ENCODE data around the gene CEP41.

CEP41 gene

DNA sequence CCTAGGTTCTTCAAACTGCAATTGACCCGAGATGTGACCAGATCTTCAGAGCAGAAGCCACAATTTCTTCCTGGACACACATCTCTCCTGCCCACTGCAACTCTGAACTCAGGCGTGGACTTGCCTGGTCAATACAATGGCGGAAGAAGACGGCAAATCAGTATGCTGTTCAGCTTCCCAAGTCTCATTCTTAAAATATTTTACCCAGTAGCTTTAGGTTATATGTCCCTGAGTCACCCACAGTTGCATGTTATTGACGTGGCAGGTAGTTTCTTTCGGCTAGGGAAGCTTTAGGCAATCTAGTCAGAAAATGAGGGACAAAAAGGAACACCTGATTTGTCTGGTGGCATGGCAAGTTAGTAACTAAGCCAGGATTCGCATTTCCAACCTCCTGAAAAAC, 22.5 kb downstream of the CEP41 start:
- no peak for DNase-seq (ENCODE audit: low read depth)

DNA sequence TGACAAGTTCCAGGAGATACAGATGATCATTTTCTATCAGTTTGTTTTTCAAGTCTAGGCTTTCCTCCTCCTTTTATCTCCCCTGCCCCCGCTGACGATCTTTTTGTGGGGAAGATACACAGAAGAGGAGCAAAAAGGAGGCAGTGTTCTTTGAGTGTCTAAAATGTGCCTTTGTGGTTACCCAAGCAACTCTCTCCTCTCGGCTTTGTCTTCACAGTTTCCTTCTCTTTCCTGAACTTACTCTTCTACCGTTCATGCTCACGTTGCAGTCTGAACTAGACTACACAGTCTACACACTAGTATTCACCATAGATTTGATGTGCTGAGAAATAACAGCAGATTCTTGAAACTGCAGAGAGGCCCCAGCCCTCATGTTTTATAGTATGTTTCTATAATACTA, 23.6 kb downstream of the CEP41 start:
- DNase-seq (ENCODE audit: low read depth) = no peak

DNA sequence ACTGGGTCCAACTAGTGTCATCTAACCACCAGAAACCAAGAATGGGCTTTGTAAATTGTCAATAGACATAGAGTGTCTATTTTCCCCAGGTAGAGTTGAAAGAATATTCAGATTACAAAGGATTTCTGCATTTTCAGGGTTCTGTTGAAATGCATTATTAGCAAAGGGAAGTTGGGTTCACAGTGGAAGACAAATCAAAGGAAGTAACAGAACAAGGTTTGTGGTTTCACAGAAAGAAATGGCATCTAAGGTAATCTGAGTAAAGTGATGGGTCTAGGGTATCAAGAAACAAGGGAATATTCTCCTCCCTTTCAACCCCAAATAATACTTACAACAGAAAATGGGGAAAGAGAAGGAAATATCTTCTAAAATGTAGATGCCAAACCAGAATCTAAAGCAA, 25.8 kb downstream of the CEP41 start:
- no peak for DNase-seq (ENCODE audit: low read depth)

DNA sequence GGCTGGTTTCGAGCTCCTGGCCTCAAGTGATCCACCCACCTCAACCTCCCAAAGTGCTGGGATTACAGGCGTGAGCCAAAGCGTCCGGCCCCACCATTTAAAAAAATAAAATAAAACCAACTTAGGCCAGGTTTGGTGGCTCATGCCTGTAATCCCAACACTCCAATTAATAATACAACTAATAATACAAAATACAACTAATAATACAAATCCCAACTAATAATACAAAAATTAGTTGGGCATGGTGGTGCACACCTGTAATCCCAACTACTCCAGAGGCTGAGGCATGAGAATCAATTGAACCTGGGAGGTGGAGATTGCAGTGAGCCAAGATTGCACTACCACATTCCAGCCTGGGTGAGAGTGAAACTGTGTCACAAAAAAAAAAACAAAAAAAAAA, 27.6 kb downstream of the CEP41 start:
- no peak for DNase-seq (ENCODE audit: low read depth)

DNA sequence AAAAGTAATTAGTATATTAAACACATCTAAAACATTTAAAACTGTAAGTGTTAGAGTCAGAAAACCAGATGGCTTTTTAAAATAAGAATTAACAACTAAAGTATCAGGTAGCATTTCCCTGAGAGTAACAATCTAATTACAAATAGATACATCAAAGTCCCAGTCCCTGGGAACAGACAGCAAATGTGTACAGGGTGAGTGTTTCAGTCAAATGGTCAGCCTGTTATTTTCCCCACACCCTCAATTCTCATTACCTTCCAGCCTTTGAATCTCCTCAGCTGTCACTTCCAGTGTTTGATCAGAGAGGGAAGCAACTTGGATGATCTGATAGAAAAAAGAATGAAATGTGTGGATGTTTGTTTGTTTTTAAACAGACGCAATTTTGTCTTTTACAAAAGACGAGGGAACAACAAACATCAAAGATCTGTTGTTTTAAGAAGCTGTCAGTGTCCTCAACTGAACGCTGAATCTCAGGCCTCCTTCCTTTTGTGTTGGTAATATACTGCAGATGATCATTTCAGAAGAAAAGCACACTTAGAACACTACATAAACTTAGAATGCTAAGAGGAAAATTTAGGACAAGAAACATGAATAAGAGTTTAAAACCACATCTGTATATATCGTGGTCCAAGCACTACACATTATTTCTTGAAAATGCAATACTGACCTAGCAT, 29.8 kb downstream of the CEP41 start:
- DNase-seq (ENCODE audit: low read depth) = no peak

DNA sequence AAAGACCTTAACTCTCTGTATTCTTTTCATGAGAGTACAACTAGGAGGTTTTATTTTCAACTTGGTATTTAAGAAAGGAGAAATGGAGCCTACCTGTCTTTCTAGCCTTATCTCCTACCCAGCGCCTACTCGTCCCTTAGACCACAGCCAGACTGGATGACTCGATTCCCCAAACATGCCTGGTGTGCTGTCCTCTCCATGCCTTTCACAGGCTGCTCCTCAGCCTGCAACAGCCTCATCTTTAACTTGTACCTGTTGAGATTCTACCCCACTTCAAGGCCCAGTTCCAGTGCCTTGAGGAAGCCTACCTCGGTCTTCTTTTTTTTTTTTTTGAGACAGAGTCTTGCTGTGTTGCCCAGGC, 31.1 kb downstream of the CEP41 start:
- no peak for DNase-seq (ENCODE audit: low read depth)

DNA sequence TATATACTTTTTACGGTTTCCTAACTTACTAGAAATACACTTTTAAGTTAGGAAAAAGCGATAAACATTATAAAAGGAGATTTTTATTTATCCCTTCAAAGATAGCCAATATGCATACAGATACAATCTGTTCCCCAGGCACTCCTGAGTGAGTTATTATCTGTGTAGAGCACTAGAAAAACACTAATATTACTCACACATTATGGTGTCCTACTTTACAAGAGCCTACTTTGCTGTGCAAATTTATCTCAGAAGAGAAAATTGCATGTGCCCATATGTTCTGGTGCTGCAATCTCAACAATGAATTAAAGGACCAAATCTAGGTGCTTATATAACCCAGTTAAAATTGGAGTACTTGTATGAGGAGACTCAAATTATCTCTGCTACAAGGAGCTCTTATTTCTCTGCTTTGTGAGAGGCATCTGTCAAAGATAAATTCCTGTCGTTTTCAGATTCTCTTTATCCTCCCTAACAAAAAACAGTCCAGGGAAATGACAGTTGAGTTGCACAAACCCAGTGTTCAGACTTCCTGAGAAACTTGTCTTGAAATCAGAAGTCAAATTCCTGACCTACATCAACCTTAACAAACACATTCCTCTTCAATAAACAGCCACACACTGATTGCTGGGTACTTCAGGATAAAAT, 31.6 kb downstream of the CEP41 start:
- no peak for DNase-seq (ENCODE audit: low read depth)

DNA sequence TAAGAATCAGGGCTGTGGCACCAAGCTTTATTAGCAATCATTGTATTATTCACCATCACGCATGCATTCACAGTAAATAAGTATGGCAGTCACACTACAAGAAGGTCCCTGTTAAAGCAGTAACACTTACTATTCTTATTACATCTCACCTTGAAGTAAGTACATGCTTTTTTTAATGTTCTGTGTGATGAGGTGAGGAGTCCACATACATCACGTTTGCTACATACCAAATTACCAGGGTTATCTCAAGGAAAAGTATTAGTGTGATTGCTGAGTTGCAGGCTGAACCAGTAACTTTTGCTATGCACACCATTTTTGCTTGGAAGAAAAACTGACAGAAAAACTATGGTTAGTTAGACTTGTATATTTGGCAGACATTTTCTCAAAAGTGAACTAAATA, 35.8 kb downstream of the CEP41 start:
- no peak for DNase-seq (ENCODE audit: low read depth)

DNA sequence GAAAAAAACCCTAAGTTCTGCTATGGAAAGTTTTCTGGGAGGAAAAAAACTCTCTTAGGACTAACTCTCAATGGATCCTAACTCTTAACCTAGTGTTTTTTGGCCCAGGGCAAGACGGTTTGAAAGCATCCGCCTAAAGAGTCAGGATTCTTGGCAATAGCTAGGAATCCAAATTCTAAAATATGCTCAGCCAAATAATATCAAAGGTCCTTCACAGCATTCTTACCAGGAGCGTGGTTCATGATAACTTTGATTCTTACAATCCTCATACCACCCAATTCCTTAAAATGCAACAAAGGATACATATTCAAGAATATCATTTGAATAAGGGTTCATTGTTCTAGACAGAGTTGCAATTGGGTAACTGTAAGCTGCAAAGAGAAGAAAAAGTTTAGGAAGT, 39.2 kb downstream of the CEP41 start:
- DNase-seq (ENCODE audit: low read depth) = no peak

DNA sequence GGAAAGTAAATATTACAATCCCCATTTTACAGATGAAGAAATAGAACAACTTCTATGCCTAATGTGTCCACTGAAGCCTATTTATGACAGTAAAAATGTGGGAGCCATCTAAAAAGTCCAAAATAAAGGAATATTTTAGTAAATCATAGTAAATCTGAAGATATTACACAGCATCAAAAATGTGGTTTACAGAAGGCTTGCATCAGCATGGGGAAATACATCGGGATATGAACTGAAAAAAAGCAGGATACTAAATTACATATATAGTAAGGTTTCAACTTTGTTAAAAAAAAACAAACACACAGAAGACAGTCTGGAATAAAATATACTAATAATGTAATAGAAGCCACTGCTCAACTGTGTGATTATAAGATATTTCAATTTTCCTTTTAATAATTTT, 39.7 kb downstream of the CEP41 start:
- no peak for DNase-seq (ENCODE audit: low read depth)

DNA sequence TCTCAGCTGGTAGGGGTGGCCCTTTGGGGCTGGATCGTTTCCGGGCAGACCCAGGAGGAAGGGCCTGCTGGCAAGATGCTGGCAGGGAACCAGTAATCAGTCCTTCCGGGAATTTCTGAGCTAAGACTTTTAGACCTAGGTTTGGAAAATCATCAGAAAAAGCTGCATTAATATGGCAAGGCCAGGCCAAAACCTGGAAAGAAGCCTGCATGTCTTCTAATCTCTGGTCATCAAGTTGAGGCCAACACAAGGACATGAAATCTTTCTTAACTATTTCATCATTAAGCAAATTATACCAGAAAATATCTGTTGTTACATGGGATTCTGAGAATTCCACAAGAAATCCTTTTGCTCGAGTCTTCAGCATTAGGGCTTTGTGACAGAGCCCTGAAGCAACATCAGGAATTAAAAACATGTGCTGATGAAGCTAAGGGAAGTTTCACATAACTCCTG, 40.7 kb downstream of the CEP41 start:
- no peak for DNase-seq (ENCODE audit: low read depth)

DNA sequence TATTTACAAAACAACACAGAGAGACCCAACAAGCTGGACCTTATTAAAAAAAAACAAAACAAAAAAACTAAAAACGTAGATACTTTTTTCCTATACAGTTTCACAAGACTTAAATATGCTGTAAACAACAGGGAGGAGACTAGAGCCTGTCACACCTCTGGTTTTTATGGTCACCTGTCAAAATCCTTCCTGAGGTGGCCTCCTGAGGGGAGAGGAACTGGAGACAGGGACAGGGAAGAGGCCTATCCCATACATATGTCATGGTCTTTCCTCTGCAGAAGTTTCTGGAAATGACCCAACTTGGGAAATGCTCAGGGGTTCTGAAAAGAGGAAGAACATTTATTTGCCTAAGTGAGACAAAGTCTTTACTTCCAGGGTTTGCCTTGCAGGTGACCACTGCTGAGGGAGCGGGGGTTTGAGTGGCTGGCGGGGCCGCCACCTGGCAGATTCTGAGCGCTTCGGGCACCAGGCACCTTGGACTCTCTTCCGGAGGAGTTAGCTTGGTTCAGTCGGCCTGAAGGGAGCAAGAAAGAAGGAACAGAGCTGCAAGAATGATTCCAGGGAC, 42.2 kb downstream of the CEP41 start:
- no peak for DNase-seq (ENCODE audit: low read depth)

DNA sequence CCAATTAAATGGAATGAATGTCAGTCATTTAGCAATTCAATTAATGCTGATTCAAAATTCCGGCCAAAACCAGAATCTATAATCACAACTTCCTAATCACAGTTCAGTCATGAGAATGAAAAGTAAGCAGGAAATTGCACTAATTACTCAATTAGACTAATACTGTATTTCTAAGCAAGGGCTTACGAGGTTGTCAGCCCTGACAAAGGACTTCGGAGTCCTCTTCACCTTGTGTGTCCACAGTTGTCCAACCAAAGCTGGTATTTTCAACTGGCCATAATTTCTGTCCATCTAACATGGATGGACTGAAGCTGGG, 43.1 kb downstream of the CEP41 start:
- DNase-seq (ENCODE audit: low read depth) = no peak

DNA sequence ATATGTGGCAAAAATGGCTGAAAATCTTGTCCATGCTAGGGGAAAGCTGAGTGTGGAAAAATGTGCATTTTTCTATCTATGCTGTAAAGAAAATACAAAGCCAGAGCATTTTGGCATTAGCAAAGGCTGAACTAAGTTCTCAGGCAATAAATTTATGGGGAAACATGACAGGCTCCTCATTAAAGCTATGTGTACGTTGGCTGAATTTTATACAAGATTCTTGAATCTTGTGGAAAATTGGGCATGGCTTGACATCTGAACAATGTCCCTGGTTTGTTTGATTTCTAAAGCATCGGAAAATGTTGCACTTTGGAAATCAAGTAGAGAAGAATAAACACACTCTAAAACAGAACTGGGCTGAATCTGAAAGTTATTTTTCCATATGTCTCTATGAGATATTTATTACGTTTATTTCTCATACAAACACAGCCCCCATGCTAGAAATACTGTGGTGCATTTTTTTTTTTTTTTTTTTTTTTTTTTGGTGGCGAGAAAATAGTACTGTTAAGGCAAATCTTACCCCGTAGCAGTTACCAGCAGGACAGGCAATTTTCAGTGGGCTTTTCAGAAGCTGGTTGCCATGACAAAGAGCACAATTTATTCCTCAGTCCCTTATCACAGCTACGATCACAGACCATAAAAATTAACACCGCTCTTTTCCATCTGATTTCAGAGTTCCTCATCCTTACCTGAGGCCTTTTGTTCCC, 43.6 kb downstream of the CEP41 start:
- DNase-seq (ENCODE audit: low read depth) = no peak

DNA sequence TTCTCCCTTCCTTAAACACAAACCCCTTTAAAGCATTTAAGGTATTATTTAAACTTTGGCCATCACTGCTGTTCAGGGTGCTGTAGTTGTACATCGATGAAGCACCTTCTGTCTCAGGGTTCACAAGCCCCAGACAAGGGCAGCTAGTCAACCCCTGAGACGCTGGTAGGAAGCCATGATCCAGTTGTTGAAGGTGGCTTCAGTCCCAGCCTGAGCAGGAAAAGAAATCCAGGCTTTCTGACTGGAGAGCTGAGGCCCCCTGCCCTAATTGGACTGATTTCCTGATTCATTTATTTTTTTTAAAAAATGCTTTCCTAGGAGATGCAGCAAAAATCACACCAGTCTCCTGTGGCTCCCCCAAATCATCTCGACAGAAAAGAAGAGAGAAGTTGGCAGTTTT, 44.7 kb downstream of the CEP41 start:
- no peak for DNase-seq (ENCODE audit: low read depth)

DNA sequence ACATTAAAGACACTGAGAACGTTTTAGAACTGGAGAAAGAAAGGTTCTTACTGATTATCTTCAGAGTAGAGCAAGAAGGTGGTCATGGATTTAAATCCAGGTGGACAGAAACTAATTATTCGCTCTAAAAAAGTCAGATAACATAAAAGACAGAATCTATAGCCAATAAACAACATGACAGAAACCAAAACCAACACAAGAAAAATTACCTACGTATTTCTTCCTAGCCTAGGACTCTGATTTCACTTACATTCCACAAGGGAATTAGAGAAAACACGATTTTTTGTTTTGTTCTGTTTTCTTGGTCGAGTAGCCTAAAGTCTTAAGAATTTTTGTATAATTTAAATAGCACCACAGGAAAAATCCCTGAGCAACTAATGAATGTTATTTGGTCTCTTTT, 45.4 kb downstream of the CEP41 start:
- no peak for DNase-seq (ENCODE audit: low read depth)

DNA sequence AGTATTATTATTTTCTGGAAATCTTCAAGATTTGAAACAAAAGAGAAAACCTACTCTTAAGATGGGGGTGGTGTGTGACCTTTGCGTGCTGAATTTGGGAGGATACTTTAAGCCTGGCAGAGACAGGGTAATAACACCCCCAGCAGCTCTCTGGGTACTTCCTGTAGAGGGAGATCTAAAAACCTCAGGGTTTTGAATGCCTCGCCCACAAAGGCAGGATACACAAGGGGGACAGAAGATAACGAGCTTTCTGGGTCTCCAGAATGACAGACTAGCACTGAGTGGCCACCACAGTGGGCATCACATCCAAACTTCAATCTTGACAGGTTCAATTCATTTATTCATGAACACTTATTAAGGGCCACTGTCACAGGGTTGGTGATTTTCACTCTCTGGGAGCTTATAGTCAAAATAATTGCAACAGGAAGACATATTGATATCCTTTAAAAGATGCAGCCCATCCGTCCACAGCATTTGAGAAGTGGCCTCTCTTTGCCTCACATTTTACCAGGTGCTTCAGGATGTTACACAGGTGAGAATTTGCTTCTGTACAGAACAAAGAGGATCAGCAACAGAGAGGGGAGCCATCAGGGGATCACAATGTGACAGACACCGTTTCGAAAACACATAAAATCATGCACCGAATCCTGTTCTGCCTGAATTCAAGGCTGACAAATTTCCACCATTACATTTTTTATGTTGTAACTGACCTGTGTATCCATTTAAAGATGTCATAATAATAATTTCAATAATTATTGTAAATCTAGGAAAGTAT, 46.2 kb downstream of the CEP41 start:
- no peak for DNase-seq (ENCODE audit: low read depth)

DNA sequence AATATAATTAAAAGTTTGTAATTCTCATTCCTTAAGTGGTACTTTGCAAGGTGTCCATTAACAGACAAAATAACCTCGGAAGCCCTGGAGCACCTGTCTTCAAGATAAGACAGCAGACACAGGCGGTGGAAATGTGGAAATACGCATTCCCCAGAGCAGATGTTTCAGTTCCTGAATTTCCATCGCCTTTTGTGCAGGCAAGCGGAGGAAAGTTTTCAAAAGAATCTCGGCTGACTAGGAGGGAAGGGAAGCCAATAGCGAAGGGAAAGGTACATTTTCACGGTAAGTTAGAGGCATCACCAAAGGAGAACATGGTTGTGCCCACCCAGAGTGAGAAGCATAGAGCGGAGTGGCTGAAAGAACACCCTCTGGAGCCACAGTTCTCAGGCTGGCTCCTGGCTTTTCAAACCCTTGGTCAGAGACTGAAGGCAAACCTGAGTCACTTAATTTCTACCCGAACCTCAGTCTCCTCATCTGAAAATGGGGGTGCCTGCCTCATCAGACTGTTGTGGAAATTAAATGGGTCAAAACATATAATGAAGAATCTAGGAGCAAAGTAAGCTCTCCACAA, 46.9 kb downstream of the CEP41 start:
- DNase-seq (ENCODE audit: low read depth) = no peak

DNA sequence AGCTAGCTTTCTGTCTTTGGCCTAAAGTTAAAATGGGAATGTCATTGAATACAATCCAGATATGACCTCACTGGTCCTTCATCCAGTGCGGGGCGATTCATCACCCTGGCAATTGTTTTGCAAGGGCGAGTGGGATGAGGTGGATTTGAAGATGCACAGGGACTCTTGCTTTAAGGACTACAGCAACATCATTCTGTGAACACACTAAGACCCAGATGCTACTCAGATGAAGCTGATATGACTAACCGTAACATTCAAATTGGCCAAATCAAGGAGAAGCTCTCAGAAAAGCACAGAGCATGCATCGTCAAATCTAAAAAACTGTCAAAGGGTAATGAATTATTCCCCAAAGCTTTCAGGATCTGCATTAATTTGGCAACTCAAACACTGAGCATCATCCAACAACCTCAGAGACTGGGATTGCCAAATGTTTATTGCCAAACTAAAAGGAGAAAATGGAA, 47.7 kb downstream of the CEP41 start:
- DNase-seq (ENCODE audit: low read depth) = no peak

DNA sequence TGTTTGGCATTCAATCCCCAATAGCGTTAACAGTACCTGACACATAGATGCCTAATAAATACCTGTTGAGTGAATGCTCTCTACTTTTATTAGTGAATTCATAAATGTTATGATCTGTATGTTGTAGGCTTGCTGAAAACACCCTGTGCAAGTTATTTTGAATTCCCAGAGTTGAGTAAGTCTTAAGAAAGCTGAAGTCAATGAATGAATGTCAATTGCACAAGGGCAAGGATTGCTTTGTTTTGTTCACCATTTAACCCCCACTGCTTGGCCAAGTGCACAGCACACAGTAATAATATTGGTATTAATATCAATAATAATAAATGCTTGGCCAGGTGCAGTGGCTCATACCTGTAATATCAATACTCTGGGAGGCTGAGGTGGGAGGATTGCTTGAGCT, 50.3 kb downstream of the CEP41 start:
- DNase-seq (ENCODE audit: low read depth) = no peak

DNA sequence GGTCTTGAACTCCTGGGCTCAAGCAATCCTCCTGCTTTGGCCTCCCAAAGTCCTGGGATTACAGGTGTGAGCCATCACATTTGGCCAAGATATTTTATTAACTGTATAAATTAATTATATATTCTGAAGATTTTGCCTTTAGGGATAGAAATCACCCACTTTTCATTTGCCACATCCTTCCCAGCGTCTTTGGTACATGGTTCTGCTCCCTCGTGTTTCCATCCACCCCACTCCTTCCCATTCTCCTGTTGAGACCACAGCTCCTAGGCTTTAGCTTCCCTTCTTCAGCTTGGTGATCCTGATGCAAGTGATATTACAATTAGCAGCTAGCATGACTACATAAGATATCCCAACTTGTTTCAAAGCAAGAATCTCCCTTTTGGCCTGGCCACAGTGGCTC, 52.1 kb downstream of the CEP41 start:
- DNase-seq (ENCODE audit: low read depth) = no peak

Data from stimulated activated CD8-positive, alpha-beta memory T cell treated with anti-CD3 and anti-CD28 coated beads, Interleukin-7, amount 100 ng/mL, for 24 hours (primary cell).